Mesenchymal stem cell (in vitro differentiated cells and primary cell): ENCODE results near the gene MACROH2A1.

ENCODE experiments used
- DNase-seq: peaks from one replicate; pipeline ENCODE4 v3.0.0-alpha.2; 2013
- H2AFZ ChIP-seq: one replicate; pipeline ENCODE4 v1.6.1; 2013; ENCODE audit warnings: low read depth, mild to moderate bottlenecking, control low read depth, inconsistent platforms, low read length, moderate library complexity
- H2AK5ac ChIP-seq: 2 replicates; pipeline ENCODE4 v1.6.1; 2013; ENCODE audit warnings: low read length, moderate library complexity, mild to moderate bottlenecking, inconsistent platforms; ENCODE audit not compliant: severe bottlenecking
- H2BK120ac ChIP-seq: one replicate; pipeline ENCODE4 v1.6.1; 2013; ENCODE audit warnings: low read depth, mild to moderate bottlenecking, inconsistent platforms, low read length, moderate library complexity
- H2BK12ac ChIP-seq, 2 experiments: one replicate each; pipeline ENCODE4 v1.6.1; 2013; ENCODE audit warnings: inconsistent platforms in 2 of 2, low read length in 2 of 2, mild to moderate bottlenecking in 2 of 2, moderate library complexity in 2 of 2, control low read depth in 1 of 2
- H2BK15ac ChIP-seq: one replicate; pipeline ENCODE4 v1.6.1; 2013; ENCODE audit warnings: mild to moderate bottlenecking, low read depth, inconsistent platforms; ENCODE audit not compliant: poor library complexity, severe bottlenecking
- H2BK5ac ChIP-seq: 2 replicates; pipeline ENCODE4 v1.6.1; 2013; ENCODE audit warnings: low read depth, mild to moderate bottlenecking, low read length, control low read depth, inconsistent platforms; ENCODE audit not compliant: poor library complexity, severe bottlenecking
- H3K14ac ChIP-seq, 2 experiments: one replicate each; pipeline ENCODE4 v1.6.1; 2013; ENCODE audit warnings: inconsistent platforms in 2 of 2, low read length in 2 of 2, control low read depth in 1 of 2, mild to moderate bottlenecking in 1 of 2, moderate library complexity in 1 of 2
- H3K18ac ChIP-seq, 2 experiments: one replicate each; pipeline ENCODE4 v1.6.1; 2013; ENCODE audit warnings: inconsistent platforms in 2 of 2, low read length in 2 of 2, control low read depth in 1 of 2, low read depth in 1 of 2, mild to moderate bottlenecking in 1 of 2
- H3K23ac ChIP-seq, 2 experiments: one replicate each; pipeline ENCODE4 v1.6.1; 2013; ENCODE audit warnings: inconsistent platforms in 2 of 2, low read length in 2 of 2, mild to moderate bottlenecking in 2 of 2, moderate library complexity in 2 of 2, control low read depth in 1 of 2
- H3K27ac ChIP-seq: 2 replicates; pipeline ENCODE4 v1.5.1; 2013; ENCODE audit warnings: mild to moderate bottlenecking, moderate library complexity, low read length, control low read depth, inconsistent platforms; ENCODE audit not compliant: poor library complexity, severe bottlenecking
- H3K27me3 ChIP-seq, 2 experiments: 2 replicates each; pipeline versions ENCODE4 v1.6.1 to v1.7.0; 2013; ENCODE audit warnings: low read length in 2 of 2, mild to moderate bottlenecking in 2 of 2, moderate library complexity in 2 of 2, control low read depth in 1 of 2, inconsistent platforms in 1 of 2; ENCODE audit not compliant: control insufficient read depth in 1 of 2, insufficient read depth in 1 of 2
- H3K36me3 ChIP-seq, 2 experiments: 2 replicates each; pipeline versions ENCODE4 v1.6.1 to v1.7.0; 2013; ENCODE audit warnings: low read length in 2 of 2, control low read depth in 1 of 2, inconsistent platforms in 1 of 2, low read depth in 1 of 2, mild to moderate bottlenecking in 1 of 2; ENCODE audit not compliant: insufficient read depth in 2 of 2, control insufficient read depth in 1 of 2
- H3K4ac ChIP-seq, 2 experiments: one replicate each; pipeline ENCODE4 v1.6.1; 2013; ENCODE audit warnings: inconsistent platforms in 2 of 2, low read length in 2 of 2, mild to moderate bottlenecking in 2 of 2, moderate library complexity in 2 of 2, control low read depth in 1 of 2, low read depth in 1 of 2
- H3K4me1 ChIP-seq: 2 replicates; pipeline ENCODE4 v1.6.1; 2013; ENCODE audit warnings: low read depth, low read length, control low read depth; ENCODE audit not compliant: control insufficient read depth, insufficient read depth
- H3K4me2 ChIP-seq: 2 replicates; pipeline ENCODE4 v1.6.1; 2013; ENCODE audit warnings: low read length, mild to moderate bottlenecking, inconsistent platforms; ENCODE audit not compliant: poor library complexity, severe bottlenecking
- H3K4me3 ChIP-seq, 2 experiments: 2 replicates each; pipeline versions ENCODE4 v1.5.1 to v1.7.0; 2013; ENCODE audit warnings: low read length in 2 of 2, mild to moderate bottlenecking in 2 of 2, control low read depth in 1 of 2, low read depth in 1 of 2; ENCODE audit not compliant: insufficient read depth in 1 of 2
- H3K79me1 ChIP-seq: replicated peaks from 2 replicates; pipeline ENCODE4 v1.6.1; 2013; ENCODE audit warnings: mild to moderate bottlenecking, control low read depth, low read length, inconsistent platforms; ENCODE audit not compliant: poor library complexity, severe bottlenecking
- H3K9ac ChIP-seq: 2 replicates; pipeline ENCODE4 v1.7.0; 2013; ENCODE audit warnings: mild to moderate bottlenecking, low read length, moderate library complexity
- H3K9me3 ChIP-seq: 2 replicates; pipeline ENCODE4 v1.7.0; 2013; ENCODE audit warnings: mild to moderate bottlenecking, low read length; ENCODE audit not compliant: control insufficient read depth
- H4K8ac ChIP-seq: one replicate; pipeline ENCODE4 v1.6.1; 2013; ENCODE audit warnings: inconsistent platforms, mild to moderate bottlenecking, low read length, moderate library complexity
- H4K91ac ChIP-seq: one replicate; pipeline ENCODE4 v1.6.1; 2013; ENCODE audit warnings: mild to moderate bottlenecking, low read length, inconsistent platforms
- WGBS: methylation state at CpG from one replicate; pipeline ENCODE4 v1.1.7; 2013; ENCODE audit warnings: mixed read lengths; 5-methylcytosine and 5-hydroxymethylcytosine counted together

MACROH2A1 gene

GRCh38 chr5:135356522-135357318, 42.3 kb downstream of the MACROH2A1 start:
- Histone ChIP-seq H4K91ac (peak overlapping the region; percentile 86), H2AFZ (no peak overlapping the region)
- DNase-seq = peak; percentile 78

GRCh38 chr5:135355169-135355568, 43.9 kb downstream of the MACROH2A1 start:
- Histone ChIP-seq H3K27me3 (no peaks in the 10 kb centered on the region), H2BK12ac (no peak overlapping the region), H4K8ac (no peak overlapping the region), H3K4ac (no peak overlapping the region), H3K36me3 (peaks cover 46 to 53% of the 10 kb centered on the region in 2 experiments), H3K9me3 (no peaks in the 10 kb centered on the region), H3K4me2 (no peak overlapping the region), H3K79me1 (peaks cover 36% of the 10 kb centered on the region), H3K4me3 (peak overlapping the region in 1 of 2 experiments; percentile 56), H3K9ac (peak overlapping the region; percentile 48), H3K27ac (no peak overlapping the region), H3K4me1 (peaks cover 4% of the 10 kb centered on the region), H2BK120ac (no peak overlapping the region), H2AK5ac (no peak overlapping the region), H3K23ac (no peak overlapping the region), H2AFZ (no peak overlapping the region), H2BK15ac (no peak overlapping the region), H2BK5ac (no peak overlapping the region), H3K14ac (no peak overlapping the region), H4K91ac (no peak overlapping the region), H3K18ac (no peak overlapping the region)
- 100% methylated on average over 1 of the region's 1 CpG for WGBS
- no peak for DNase-seq

More at GRCh38 chr5:135356522-135357318, 42.3 kb downstream of the MACROH2A1 start:
- peak overlapping the region in 1 of 2 experiments; percentile 9 for H3K23ac ChIP-seq
- no peaks in the 10 kb centered on the region for H3K9me3 ChIP-seq
- H2BK15ac ChIP-seq = peak overlapping the region; percentile 80
- 64% methylated on average over 6 of the region's 6 CpGs for WGBS
- H3K4me1 ChIP-seq = peaks cover 8% of the 10 kb centered on the region
- no peaks in the 10 kb centered on the region for H3K27me3 ChIP-seq
- peak overlapping the region in 1 of 2 experiments; percentile 79 for H3K4ac ChIP-seq
- no peak overlapping the region for H3K4me3 ChIP-seq
- no peak overlapping the region for H3K27ac ChIP-seq
- no peak overlapping the region for H2AK5ac ChIP-seq
- no peak overlapping the region for H3K4me2 ChIP-seq
- peaks cover 45 to 57% of the 10 kb centered on the region in 2 experiments for H3K36me3 ChIP-seq
- H4K8ac ChIP-seq = peak overlapping the region; percentile 67
- H3K79me1 ChIP-seq = peaks cover 42% of the 10 kb centered on the region
- H3K14ac ChIP-seq = no peak overlapping the region
- H2BK12ac ChIP-seq = peak overlapping the region; percentile 45 to 62
- no peak overlapping the region for H2BK120ac ChIP-seq
- no peak overlapping the region for H2BK5ac ChIP-seq
- peak overlapping the region; percentile 0 for H3K9ac ChIP-seq
- peak overlapping the region; percentile 69 to 85 for H3K18ac ChIP-seq

- H3K4me3 ChIP-seq = peak overlapping the region in 1 of 2 experiments; percentile 56
- H3K9me3 ChIP-seq = no peaks in the 10 kb centered on the region
- no peak overlapping the region for H3K4me2 ChIP-seq
- no peak overlapping the region for H2BK5ac ChIP-seq
- no peak overlapping the region for H3K27ac ChIP-seq
- no peaks in the 10 kb centered on the region for H3K27me3 ChIP-seq
- H2BK120ac ChIP-seq = no peak overlapping the region
- no peak overlapping the region for H2BK15ac ChIP-seq
- WGBS = 89% methylated on average over 3 of the region's 4 CpGs
- H2AK5ac ChIP-seq = no peak overlapping the region
- H3K9ac ChIP-seq = peak overlapping the region; percentile 48
- no peak overlapping the region for H3K14ac ChIP-seq
- H3K79me1 ChIP-seq = peaks cover 36% of the 10 kb centered on the region
- H3K4ac ChIP-seq = no peak overlapping the region
- H3K23ac ChIP-seq = no peak overlapping the region
- DNase-seq = peak; percentile 36
- no peak overlapping the region for H4K8ac ChIP-seq
- no peak overlapping the region for H2BK12ac ChIP-seq
- H2AFZ ChIP-seq = no peak overlapping the region
- H4K91ac ChIP-seq = no peak overlapping the region
- H3K18ac ChIP-seq = peak overlapping the region in 1 of 2 experiments; percentile 37
- H3K4me1 ChIP-seq = peaks cover 1% of the 10 kb centered on the region
- H3K36me3 ChIP-seq = peaks cover 48 to 49% of the 10 kb centered on the region in 2 experiments
These were observed 44.9 kb downstream of the MACROH2A1 start for GRCh38 chr5:135353952-135354721.

DNA sequence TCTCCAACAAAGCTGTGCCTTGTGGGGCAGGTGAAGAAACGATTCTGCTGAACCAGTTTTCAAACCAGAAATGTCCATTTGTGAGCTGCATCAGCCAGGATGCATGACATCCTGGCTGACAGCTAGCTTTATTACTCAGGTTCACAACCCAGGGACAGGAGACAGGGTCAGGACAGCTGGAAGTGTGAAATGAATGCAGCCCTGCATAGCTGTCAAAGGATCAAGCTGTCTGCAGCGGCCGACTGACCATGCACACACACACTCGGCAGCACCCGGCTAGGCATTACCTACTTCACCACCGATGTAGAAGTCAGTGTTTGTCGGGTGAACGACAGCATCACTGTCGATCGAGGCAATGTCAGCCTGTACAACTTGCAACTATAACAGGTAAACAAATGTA, 48.5 kb downstream of the MACROH2A1 start:
- H3K27ac ChIP-seq = no peak overlapping the region
- no peak overlapping the region for H3K4ac ChIP-seq
- H2BK12ac ChIP-seq = no peak overlapping the region
- H2BK15ac ChIP-seq = no peak overlapping the region
- H4K91ac ChIP-seq = no peak overlapping the region
- no peak overlapping the region for H2BK120ac ChIP-seq
- H3K14ac ChIP-seq = no peak overlapping the region
- no peak overlapping the region for H3K4me2 ChIP-seq
- no peaks in the 10 kb centered on the region for H3K9me3 ChIP-seq
- H4K8ac ChIP-seq = no peak overlapping the region
- no peak overlapping the region for H2AFZ ChIP-seq
- peaks cover 38% of the 10 kb centered on the region for H3K79me1 ChIP-seq
- H3K4me3 ChIP-seq = no peak overlapping the region
- no peak for DNase-seq
- H3K9ac ChIP-seq = no peak overlapping the region
- H3K23ac ChIP-seq = no peak overlapping the region
- no peaks in the 10 kb centered on the region for H3K4me1 ChIP-seq
- peaks cover 51 to 65% of the 10 kb centered on the region in 2 experiments for H3K36me3 ChIP-seq
- no peaks in the 10 kb centered on the region for H3K27me3 ChIP-seq
- no peak overlapping the region for H3K18ac ChIP-seq
- over 99% methylated on average over 10 of the region's 10 CpGs for WGBS
- no peak overlapping the region for H2BK5ac ChIP-seq
- H2AK5ac ChIP-seq = no peak overlapping the region
